ENCODE measurements around the gene MAP7D1.

The MAP7D1 gene

GRCh38 chr1:36155408-36156328 is at the start of gene MAP7D1:
Gene MAP7D1, plus strand, starts transcription at chr1:36156160. Its CDS starts 258 bp downstream, at chr1:36156418.
- TF ChIP-seq CTCF (IDR thresholded peaks at IDR 0.05; ENCODE audit: insufficient read depth, low read depth, low read length, missing control alignments), result no peak
- H3K4me3 ChIP-seq (ENCODE audit: low read depth, low read length), result peak within 1 kb of the TSS; percentile 97
- peak; percentile 91 for DNase-seq (ENCODE audit: low read depth)

- no peak overlapping the region for H3K4me3 ChIP-seq (ENCODE audit: low read depth, low read length)
- DNase-seq (ENCODE audit: low read depth), result no peak
Observed at GRCh38 chr1:36106269-36106668, 49.7 kb upstream of the MAP7D1 start.

GRCh38 chr1:36107394-36107793 is 48.6 kb upstream of the MAP7D1 start:
- no peak overlapping the region for H3K4me3 ChIP-seq (ENCODE audit: low read depth, low read length)
- no peak for TF ChIP-seq CTCF (IDR thresholded peaks at IDR 0.05; ENCODE audit: insufficient read depth, low read depth, low read length, missing control alignments)
- DNase-seq (ENCODE audit: low read depth), result no peak

More at GRCh38 chr1:36106269-36106668, 49.7 kb upstream of the MAP7D1 start:
- no peak for TF ChIP-seq CTCF (IDR thresholded peaks at IDR 0.05; ENCODE audit: insufficient read depth, low read depth, low read length, missing control alignments)

GRCh38 chr1:36108314-36108713 is 47.6 kb upstream of the MAP7D1 start:
- H3K4me3 ChIP-seq (ENCODE audit: low read depth, low read length), result no peak overlapping the region
- DNase-seq (ENCODE audit: low read depth), result no peak
- TF ChIP-seq CTCF (IDR thresholded peaks at IDR 0.05; ENCODE audit: insufficient read depth, low read depth, low read length, missing control alignments), result no peak

- DNase-seq (ENCODE audit: low read depth), result no peak
- TF ChIP-seq CTCF (IDR thresholded peaks at IDR 0.05; ENCODE audit: insufficient read depth, low read depth, low read length, missing control alignments), result no peak
- H3K4me3 ChIP-seq (ENCODE audit: low read depth, low read length), result no peak overlapping the region
Observed at GRCh38 chr1:36109041-36109679, 46.8 kb upstream of the MAP7D1 start.

- no peak for DNase-seq (ENCODE audit: low read depth)
- H3K4me3 ChIP-seq (ENCODE audit: low read depth, low read length), result no peak overlapping the region
- no peak for TF ChIP-seq CTCF (IDR thresholded peaks at IDR 0.05; ENCODE audit: insufficient read depth, low read depth, low read length, missing control alignments)
Observed at GRCh38 chr1:36111151-36111550, 44.8 kb upstream of the MAP7D1 start.
